Activated naive CD8-positive, alpha-beta T cell treated with anti-CD3 and anti-CD28 coated beads, Interleukin-2, amount 50 U/mL, for 24 hours (primary cell): Measurements from ENCODE around the gene GALT.

ENCODE experiments used
- ATAC-seq: fragments of 150-1000 bp; cut with Tn5 transposase; one replicate; pipeline ENCODE4 v1.10.0; 2021
- DNase-seq: peaks from one replicate; pipeline ENCODE4 v3.0.0; 2021
- H3K27ac Mint-ChIP-seq: one replicate; pipeline ENCODE4 v1.8.0; 2021; ENCODE audit warnings: mild to moderate bottlenecking, mixed read lengths
- H3K27me3 Mint-ChIP-seq: one replicate; pipeline ENCODE4 v1.8.0; 2021; ENCODE audit warnings: mixed read lengths
- H3K36me3 Mint-ChIP-seq: one replicate; pipeline ENCODE4 v1.8.0; 2021; ENCODE audit warnings: low read depth, mixed read lengths
- H3K4me1 Mint-ChIP-seq: one replicate; pipeline ENCODE4 v1.8.0; 2021; ENCODE audit warnings: mixed read lengths
- H3K4me3 Mint-ChIP-seq: one replicate; pipeline ENCODE4 v1.8.0; 2021; ENCODE audit warnings: mild to moderate bottlenecking, moderate library complexity, mixed read lengths
- H3K9me3 Mint-ChIP-seq: one replicate; pipeline ENCODE4 v1.8.0; 2021; ENCODE audit warnings: mixed read lengths

Gene GALT

GRCh38 chr9:34691936-34692315, 45.5 kb downstream of the GALT start:
- Mint-ChIP-seq H3K27me3 (no peaks in the 10 kb centered on the region), H3K9me3 (no peaks in the 10 kb centered on the region), H3K36me3 (no peaks in the 10 kb centered on the region), H3K4me3 (no peak overlapping the region), H3K4me1 (no peaks in the 10 kb centered on the region), H3K27ac (no peak overlapping the region)
- no peak for ATAC-seq
- DNase-seq = no peak

- H3K4me1 Mint-ChIP-seq = no peaks in the 10 kb centered on the region
- no peak overlapping the region for H3K27ac Mint-ChIP-seq
- H3K4me3 Mint-ChIP-seq = no peak overlapping the region
- no peaks in the 10 kb centered on the region for H3K27me3 Mint-ChIP-seq
- DNase-seq (no peak), ATAC-seq (no peak)
- H3K9me3 Mint-ChIP-seq = no peaks in the 10 kb centered on the region
- H3K36me3 Mint-ChIP-seq = no peaks in the 10 kb centered on the region
Measured at GRCh38 chr9:34693560-34693959, 47.1 kb downstream of the GALT start.

- H3K36me3 Mint-ChIP-seq = no peaks in the 10 kb centered on the region
- H3K27me3 Mint-ChIP-seq = peaks cover 2% of the 10 kb centered on the region
- ATAC-seq = no peak
- no peaks in the 10 kb centered on the region for H3K9me3 Mint-ChIP-seq
- DNase-seq = no peak
- no peak overlapping the region for H3K27ac Mint-ChIP-seq
- no peak overlapping the region for H3K4me3 Mint-ChIP-seq
- H3K4me1 Mint-ChIP-seq = no peaks in the 10 kb centered on the region
Measured at GRCh38 chr9:34694811-34695210, 48.3 kb downstream of the GALT start.
